ENCODE results near the gene RUVBL1.

- TF ChIP-seq CTCF (conservative IDR thresholded peaks at IDR 0.05 in 1 of 2, IDR thresholded peaks at IDR 0.05 in 1 of 2; ENCODE audit: low read depth in 1 of 2, low read length in 2 of 2) (no peak), EZH2 (IDR thresholded peaks at IDR 0.05; ENCODE audit: low read length, missing control alignments) (no peak)
These were observed 44.7 kb downstream of the RUVBL1 start for GRCh38 chr3:128078875-128079274.

All from fibroblast of lung (primary cell).